Measurements from ENCODE around the gene RAB11FIP4. TPM values are rescaled to one million over a fixed set of nuclear protein-coding genes. Genes with fewer than 3 reads are reported as not detected.

RAB11FIP4 gene
- 40.5 and 45.1 TPM in 2 replicates for total RNA-seq (2013; cell fraction: nucleolus; rRNA removed)
- total RNA-seq (2014; rRNA removed), result 21.2 and 22.7 TPM in 2 replicates
- total RNA-seq (2014; rRNA removed; fragmentation: Illumina TruSeq; extraction: Trizol), result 18.8 and 20.1 TPM in 2 replicates
- total RNA-seq (2021), result 27.0 and 28.7 TPM in 2 replicates
- 4.9 TPM for polyA plus RNA-seq (2011; ENCODE audit: low read depth)
- polyA plus RNA-seq (2011; rRNA removed), result 15.9 and 18.3 TPM in 2 replicates
- 16.3 and 17.2 TPM in 2 replicates for polyA plus RNA-seq (2011; cell fraction: cytosol; rRNA removed)
- 23.3 and 26.8 TPM in 2 replicates for polyA plus RNA-seq (2011; cell fraction: nucleus; rRNA removed)
- 8.4 and 11.3 TPM in 2 replicates for polyA plus RNA-seq (2012)
- 9.6 and 15.2 TPM in 2 replicates for polyA plus RNA-seq (2014; fragmentation: Illumina TruSeq; extraction: Trizol)
- polyA plus RNA-seq (2014; fragmentation: Nextera tagmentation; extraction: Ambion mirVana), result 1 to 10 TPM; 1.4 to 1.8 TPM
- polyA plus RNA-seq (2014; rRNA removed), result 19.0 and 19.8 TPM in 2 replicates
- 10 to 100 TPM; 15.8 to 17.0 TPM for polyA plus RNA-seq (2016; fragmentation: Nextera tagmentation; extraction: Ambion mirVana)
- polyA minus RNA-seq (2011; rRNA and poly(A)+ RNA removed), result 31.9 and 40.7 TPM in 2 replicates
- polyA minus RNA-seq (2011; cell fraction: cytosol; rRNA and poly(A)+ RNA removed), result 8.3 and 12.3 TPM in 2 replicates
- polyA minus RNA-seq (2011; cell fraction: nucleus; rRNA and poly(A)+ RNA removed), result 15.5 and 19.5 TPM in 2 replicates
- Bru-seq, nascent RNA, result percentile 57 among the genes with signal in this experiment
- BruChase-seq, experiment 1, labeled RNA remaining after a 6-hour chase, result percentile 51 among the genes with signal in this experiment
- percentile 54 among the genes with signal in this experiment for BruChase-seq, experiment 2, labeled RNA remaining after a 2-hour chase
- long read RNA-seq, experiment 1, transcript RAB11FIP4-201 (13 exons, 1,968 nt), result major isoform, 17 of 21 reads
- long read RNA-seq, experiment 1, partial matches to known transcripts, result 3 of 21 reads
- long read RNA-seq, experiment 1, other reads (novel, unspliced or antisense), result 1 of 21 reads
- long read RNA-seq, experiment 2, partial matches to known transcripts, result 7 of 10 reads
- long read RNA-seq, experiment 2, other reads (novel, unspliced or antisense), result 0 of 10 reads

- ChIA-PET SMC1A (ENCODE audit: uncharacterized antibody, unreplicated experiment) (no interaction called here), POLR2A (no interaction called here), CTCF (no interaction called here), RAD21 (ENCODE audit: unreplicated experiment) (no interaction called here)
- 13% methylated on average over 3 of the region's 69 CpGs for WGBS (ENCODE audit: insufficient coverage, insufficient replicate concordance, low lambda C conversion rate, missing lambda C conversion rate)
- H3K27ac ChIP-seq (ENCODE audit: control insufficient read depth, insufficient read depth), result no peak within 1 kb of the TSS
- in situ Hi-C loops (cut with MboI), result no loop called here
- H3K4me1 ChIP-seq (ENCODE audit: control insufficient read depth, insufficient read depth, low read length), result no peaks in the 10 kb centered on the region
- no peak within 1 kb of the TSS for H3K4me3 ChIP-seq
- H3K36me3 ChIP-seq (ENCODE audit: control insufficient read depth in 2 of 2, insufficient read depth in 2 of 2, low read length in 1 of 2), result no peaks in the 10 kb centered on the region
- no peak within 1 kb of the TSS for H3K9ac ChIP-seq (ENCODE audit: control insufficient read depth, insufficient read depth, low read length)
- intact Hi-C loops (cut with micrococcal nuclease; ENCODE audit: unreplicated experiment), result no loop called here
- BruUV-seq (replicated peaks), result no TSS peak
- no peaks in the 10 kb centered on the region; the same call in 1 of the 2 replicates for H4K20me1 ChIP-seq (ENCODE audit: control insufficient read depth, insufficient read depth)
- FAIRE-seq (no peak), DNase-seq (ENCODE audit: low read depth, low spot score) (no peak), ATAC-seq (peak; percentile 40; the same call in 2 of the 3 replicates)
- no peaks in the 10 kb centered on the region for H3K9me3 ChIP-seq (replicated peaks; ENCODE audit: control insufficient read depth, insufficient read depth, low read length)
- peaks cover 12% of the 10 kb centered on the region in 2 experiments for H3K27me3 ChIP-seq (replicated peaks in 1 of 2; ENCODE audit: control insufficient read depth in 2 of 2, insufficient read depth in 2 of 2, low read length in 1 of 2)
- peak within 1 kb of the TSS; percentile 33; the same call in 1 of the 2 replicates for H3K4me2 ChIP-seq (ENCODE audit: control insufficient read depth, insufficient read depth)
- H2AFZ ChIP-seq (ENCODE audit: control insufficient read depth, low read depth, low read length), result no peak within 1 kb of the TSS
- no peaks in the 10 kb centered on the region for H3K79me2 ChIP-seq (ENCODE audit: control insufficient read depth, insufficient read depth, low read length)
- no peak for TF ChIP-seq ZBTB4 (CRISPR knock-in tag; IDR thresholded peaks at IDR 0.05)
- TF ChIP-seq SUPT20H (IDR thresholded peaks at IDR 0.05; ENCODE audit: borderline replicate concordance, control insufficient read depth, low read depth, low read length), result no peak
- TF ChIP-seq CUX1 (IDR thresholded peaks at IDR 0.05; ENCODE audit: insufficient replicate concordance, low read depth, low read length), result no peak
- TF ChIP-seq ZNF592 (IDR thresholded peaks at IDR 0.05), result no peak
- TF ChIP-seq TARDBP (IDR thresholded peaks at IDR 0.05; ENCODE audit: borderline replicate concordance), result no peak
- TF ChIP-seq RUNX3 (IDR thresholded peaks at IDR 0.05; ENCODE audit: low read length), result no peak
Measured at GRCh38 chr17:31391496-31391949, at the start of gene RAB11FIP4. RAB11FIP4 (plus strand) TSS chr17:31391675; CDS start chr17:31391853, 178 bp downstream.
